Keratinocyte (primary cell): ENCODE measurements around the gene CNTNAP5. TPM values are rescaled to one million over a fixed set of nuclear protein-coding genes. Genes with fewer than 3 reads are reported as not detected.

Source experiments
- DNase-seq: peaks from one replicate; pipeline ENCODE4 v3.0.0-alpha.2; 2011; ENCODE audit warnings: low read depth, missing footprints, low spot score
- FAIRE-seq: peaks from 2 replicates; lab custom pipeline; 2011; peaks lifted over from hg19 to GRCh38; lab: Jason Lieb, UNC
- H2AFZ ChIP-seq: 2 replicates; pipeline ENCODE4 v1.6.0; 2012; ENCODE audit warnings: low read length, control low read depth, inconsistent platforms; ENCODE audit not compliant: control insufficient read depth
- H3K27ac ChIP-seq: 2 replicates; pipeline ENCODE4 v1.5.1; 2011; ENCODE audit warnings: low read length; ENCODE audit not compliant: control insufficient read depth, insufficient read depth
- H3K27me3 ChIP-seq: 3 replicates; pipeline ENCODE4 v1.6.0; 2011; ENCODE audit warnings: low read length; ENCODE audit not compliant: control insufficient read depth, insufficient read depth; ENCODE audit errors: extremely low read depth
- H3K36me3 ChIP-seq, 2 experiments: 2 replicates in 1 of 2; 3 replicates in 1 of 2; pipeline ENCODE4 v1.5.1; 2011; ENCODE audit warnings: low read length in 2 of 2, mild to moderate bottlenecking in 1 of 2; ENCODE audit not compliant: control insufficient read depth in 2 of 2, insufficient read depth in 2 of 2; ENCODE audit errors: extremely low read depth in 1 of 2
- H3K4me1 ChIP-seq: 3 replicates; pipeline ENCODE4 v1.5.1; 2011; ENCODE audit warnings: low read length; ENCODE audit not compliant: control insufficient read depth, insufficient read depth; ENCODE audit errors: extremely low read depth
- H3K4me2 ChIP-seq: 3 replicates; pipeline ENCODE4 v1.6.0; 2011; ENCODE audit warnings: low read depth, low read length; ENCODE audit not compliant: control insufficient read depth, insufficient read depth; ENCODE audit errors: extremely low read depth
- H3K4me3 ChIP-seq, 3 experiments: fragments of 200-600 bp in 1 of 3; sonication (generic) in 1 of 3; 2 replicates in 2 of 3; 3 replicates in 1 of 3; pipeline ENCODE4 v1.5.1; 2011 to 2016; ENCODE audit warnings: low read length in 3 of 3, mild to moderate bottlenecking in 3 of 3, control low read depth in 2 of 3, inconsistent platforms in 1 of 3, low read depth in 1 of 3, mixed read lengths in 1 of 3, mixed run types in 1 of 3, moderate library complexity in 1 of 3; ENCODE audit not compliant: control insufficient read depth in 2 of 3, insufficient read depth in 2 of 3; ENCODE audit errors: extremely low read depth in 1 of 3
- H3K79me2 ChIP-seq: 2 replicates; pipeline ENCODE4 v1.6.0; 2012; ENCODE audit warnings: low read length; ENCODE audit not compliant: control insufficient read depth, insufficient read depth
- H3K9ac ChIP-seq: 3 replicates; pipeline ENCODE4 v1.6.0; 2011; ENCODE audit warnings: low read length; ENCODE audit not compliant: control insufficient read depth, insufficient read depth; ENCODE audit errors: extremely low read depth
- H3K9me1 ChIP-seq: 3 replicates; pipeline ENCODE4 v1.6.0; 2011; ENCODE audit warnings: low read length; ENCODE audit not compliant: control insufficient read depth, insufficient read depth; ENCODE audit errors: extremely low read depth
- H3K9me3 ChIP-seq: 2 replicates; pipeline ENCODE4 v1.5.1; 2012; ENCODE audit warnings: low read depth, low read length; ENCODE audit not compliant: control insufficient read depth
- H4K20me1 ChIP-seq: 3 replicates; pipeline ENCODE4 v1.6.0; 2011; ENCODE audit warnings: low read length; ENCODE audit not compliant: control insufficient read depth, insufficient read depth; ENCODE audit errors: extremely low read depth
- EZH2 ChIP-seq: IDR thresholded peaks from one replicate; pipeline ENCODE4 v1.6.1; 2012; ENCODE audit warnings: inconsistent platforms, mild to moderate bottlenecking, low read length, moderate library complexity
- dilution Hi-C: fragments of 300-500 bp; cut with MboI; formaldehyde crosslinking; loops from one replicate; pipeline ENCODE4 v1.7.0; 2020; ENCODE audit warnings: low sequenced_read_pairs; ENCODE audit not compliant: extremely low pct_ligation_motif_present
- polyA plus RNA-seq, 5 experiments: library from polyadenylated mRNA; depleted of rRNA in 3 of 5; stranded (reverse) in 3 of 5; stranded (forward) in 1 of 5; unstranded in 1 of 5; fragments of >200 nt; gene quantifications; 1 replicate in 1 of 5; 2 replicates in 3 of 5; 3 replicates in 1 of 5; pipeline versions ENCODE4 v1.2.1 to v1.2.3, GENCODE V29; 2011 to 2012; ENCODE audit warnings: missing spikeins in 2 of 5, low read depth in 1 of 5, low replicate concordance in 1 of 5
- TF ChIP-seq, protein P1 (sequence below), 3 experiments: IDR thresholded peaks in 1 of 3; conservative IDR thresholded peaks in 1 of 3; optimal IDR thresholded peaks in 1 of 3; 2 replicates in 2 of 3; 3 replicates in 1 of 3; pipeline versions ENCODE3 to v1.5.1; 2011; ENCODE audit warnings: low read length in 3 of 3, mild to moderate bottlenecking in 3 of 3, moderate library complexity in 2 of 3, control low read depth in 1 of 3, inconsistent platforms in 1 of 3; ENCODE audit not compliant: insufficient read depth in 2 of 3; ENCODE audit errors: extremely low read depth in 1 of 3

Gene CNTNAP5
- polyA plus RNA-seq, 1 donor (not counting 4 experiments of a cell fraction or from before 2014, with no cell fraction given) = not detected

GRCh38 chr2:124874676-124875075, 849.6 kb downstream of the CNTNAP5 start:
- H3K4me2 ChIP-seq = no peak overlapping the region
- H3K27me3 ChIP-seq = no peaks in the 10 kb centered on the region
- dilution Hi-C loops = no loop called here
- no peak overlapping the region for H3K4me3 ChIP-seq
- FAIRE-seq (no peak), DNase-seq (no peak)
- H3K9me3 ChIP-seq = peaks cover 1% of the 10 kb centered on the region
- no peak overlapping the region for H3K9ac ChIP-seq
- TF ChIP-seq, protein P1, sequence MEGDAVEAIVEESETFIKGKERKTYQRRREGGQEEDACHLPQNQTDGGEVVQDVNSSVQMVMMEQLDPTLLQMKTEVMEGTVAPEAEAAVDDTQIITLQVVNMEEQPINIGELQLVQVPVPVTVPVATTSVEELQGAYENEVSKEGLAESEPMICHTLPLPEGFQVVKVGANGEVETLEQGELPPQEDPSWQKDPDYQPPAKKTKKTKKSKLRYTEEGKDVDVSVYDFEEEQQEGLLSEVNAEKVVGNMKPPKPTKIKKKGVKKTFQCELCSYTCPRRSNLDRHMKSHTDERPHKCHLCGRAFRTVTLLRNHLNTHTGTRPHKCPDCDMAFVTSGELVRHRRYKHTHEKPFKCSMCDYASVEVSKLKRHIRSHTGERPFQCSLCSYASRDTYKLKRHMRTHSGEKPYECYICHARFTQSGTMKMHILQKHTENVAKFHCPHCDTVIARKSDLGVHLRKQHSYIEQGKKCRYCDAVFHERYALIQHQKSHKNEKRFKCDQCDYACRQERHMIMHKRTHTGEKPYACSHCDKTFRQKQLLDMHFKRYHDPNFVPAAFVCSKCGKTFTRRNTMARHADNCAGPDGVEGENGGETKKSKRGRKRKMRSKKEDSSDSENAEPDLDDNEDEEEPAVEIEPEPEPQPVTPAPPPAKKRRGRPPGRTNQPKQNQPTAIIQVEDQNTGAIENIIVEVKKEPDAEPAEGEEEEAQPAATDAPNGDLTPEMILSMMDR (optimal IDR thresholded peaks at IDR 0.05 in 1 of 3, IDR thresholded peaks at IDR 0.05 in 1 of 3, conservative IDR thresholded peaks at IDR 0.05 in 1 of 3; ENCODE audit: extremely low read depth in 1 of 3, insufficient read depth in 2 of 3, low read length in 3 of 3) = no peak
- TF ChIP-seq EZH2 = no peak
- H4K20me1 ChIP-seq = no peaks in the 10 kb centered on the region
- no peaks in the 10 kb centered on the region for H3K4me1 ChIP-seq
- no peaks in the 10 kb centered on the region for H3K9me1 ChIP-seq
- H3K36me3 ChIP-seq = no peaks in the 10 kb centered on the region
- no peak overlapping the region for H2AFZ ChIP-seq
- no peak overlapping the region for H3K27ac ChIP-seq
- H3K79me2 ChIP-seq = no peaks in the 10 kb centered on the region

DNA sequence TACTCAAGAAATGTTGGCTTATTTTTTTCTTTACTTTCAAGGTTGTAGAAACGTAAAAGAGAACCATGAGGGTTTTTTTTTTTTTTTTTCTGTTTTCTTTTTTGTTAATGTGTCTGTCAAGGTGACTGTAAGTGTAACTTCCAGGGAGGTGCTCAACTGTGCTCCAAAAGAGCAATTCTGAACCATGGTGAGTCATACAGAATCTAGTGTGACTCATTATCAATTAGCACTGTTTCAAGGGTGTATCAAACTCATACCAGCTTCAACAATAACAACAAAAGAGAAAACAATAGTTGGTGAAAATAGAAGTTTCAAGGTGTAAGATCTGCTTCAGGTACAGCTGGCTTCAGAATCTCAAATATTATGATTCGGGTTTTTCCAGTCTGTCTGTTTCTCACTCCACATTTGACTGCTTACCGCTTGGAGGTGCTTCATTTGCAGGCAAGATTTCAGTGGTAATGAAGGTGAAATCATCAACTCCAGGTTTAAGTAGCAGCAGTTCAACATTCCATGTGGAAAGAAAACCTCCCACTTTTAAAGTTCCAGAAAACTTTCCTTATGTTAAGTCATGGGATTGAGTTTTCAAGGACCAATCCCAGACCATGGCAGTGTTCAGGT, 850.6 kb downstream of the CNTNAP5 start:
- Histone ChIP-seq H3K9ac (no peak overlapping the region), H3K27ac (no peak overlapping the region), H3K9me1 (no peaks in the 10 kb centered on the region), H3K36me3 (no peaks in the 10 kb centered on the region), H3K4me3 (no peak overlapping the region), H3K9me3 (peaks cover 1% of the 10 kb centered on the region), H3K79me2 (no peaks in the 10 kb centered on the region), H3K4me1 (no peaks in the 10 kb centered on the region), H3K27me3 (no peaks in the 10 kb centered on the region), H3K4me2 (no peak overlapping the region), H2AFZ (no peak overlapping the region), H4K20me1 (no peaks in the 10 kb centered on the region)
- DNase-seq = no peak
- no peak for FAIRE-seq
- dilution Hi-C loops = no loop called here
- TF ChIP-seq, protein P1 (optimal IDR thresholded peaks at IDR 0.05 in 1 of 3, IDR thresholded peaks at IDR 0.05 in 1 of 3, conservative IDR thresholded peaks at IDR 0.05 in 1 of 3; ENCODE audit: extremely low read depth in 1 of 3, insufficient read depth in 2 of 3, low read length in 3 of 3) = no peak
- TF ChIP-seq EZH2 = no peak
